GM18505 (cell line): ENCODE data around the gene GLI1.
"Not testable (repeated sequence)": the region's sequence is repeated elsewhere in the genome, so short reads cannot be mapped to it uniquely, and the experiment has no call there.

Source experiments
- ATAC-seq: cut with Tn5 transposase; IDR thresholded peaks from one replicate; pipeline ENCODE4 v1.9.1; 2021; ENCODE audit not compliant: unreplicated experiment
- POLR2A ChIP-seq: IDR thresholded peaks from 4 replicates; pipeline ENCODE4 v1.6.1; 2011; ENCODE audit warnings: borderline replicate concordance; ENCODE audit not compliant: insufficient read depth, insufficient read length; ENCODE audit errors: extremely low read depth

GLI1 gene

GRCh38 chr12:57490126-57490525 is 30.5 kb downstream of the GLI1 start:
- no peak for TF ChIP-seq POLR2A
- no peak for ATAC-seq

- TF ChIP-seq POLR2A: no peak
Measured at GRCh38 chr12:57491393-57492280, 32.1 kb downstream of the GLI1 start.

GRCh38 chr12:57495051-57495701 is 35.6 kb downstream of the GLI1 start:
- not testable (repeated sequence) for ATAC-seq

More at GRCh38 chr12:57491393-57492280, 32.1 kb downstream of the GLI1 start:
- ATAC-seq: no peak

- ATAC-seq: no peak
Measured at GRCh38 chr12:57496822-57497221, 37.2 kb downstream of the GLI1 start.

GRCh38 chr12:57497223-57498131 is 37.9 kb downstream of the GLI1 start:
- TF ChIP-seq POLR2A: peak; percentile 22
- no peak for ATAC-seq

More at GRCh38 chr12:57496822-57497221, 37.2 kb downstream of the GLI1 start:
- no peak for TF ChIP-seq POLR2A

GRCh38 chr12:57498132-57498502 is 38.5 kb downstream of the GLI1 start:
- no peak for ATAC-seq
- TF ChIP-seq POLR2A: no peak

GRCh38 chr12:57498571-57498970 is 39.0 kb downstream of the GLI1 start:
- TF ChIP-seq POLR2A: no peak
- ATAC-seq: no peak

GRCh38 chr12:57500213-57500612 is 40.6 kb downstream of the GLI1 start:
- TF ChIP-seq POLR2A: no peak
- no peak for ATAC-seq

- not testable (repeated sequence) for ATAC-seq
Measured at GRCh38 chr12:57502311-57502969, 42.9 kb downstream of the GLI1 start.

- not testable (repeated sequence) for ATAC-seq
Measured at GRCh38 chr12:57506541-57506940, 47.0 kb downstream of the GLI1 start.

- ATAC-seq: not testable (repeated sequence)
Measured at GRCh38 chr12:57507796-57508195, 48.2 kb downstream of the GLI1 start.

GRCh38 chr12:57511161-57511560 is 51.6 kb downstream of the GLI1 start:
- no peak for TF ChIP-seq POLR2A

More at GRCh38 chr12:57511161-57511560, 51.6 kb downstream of the GLI1 start:
- ATAC-seq: no peak
